GM18951 (cell line): ENCODE measurements around the gene GRIN2C.

Experiments used
- POLR2A ChIP-seq: IDR thresholded peaks from 4 replicates; pipeline ENCODE4 v1.6.1; 2011; ENCODE audit warnings: mild to moderate bottlenecking; ENCODE audit not compliant: insufficient read length, insufficient read depth; ENCODE audit errors: extremely low read depth
- in situ Hi-C: fragments of 300-500 bp; cut with MboI; formaldehyde crosslinking; loops from one replicate; pipeline ENCODE4 v1.12.0; 2022; ENCODE audit warnings: low sequenced_read_pairs, mixed read lengths, inconsistent platforms; ENCODE audit not compliant: unreplicated experiment

GRIN2C gene

DNA sequence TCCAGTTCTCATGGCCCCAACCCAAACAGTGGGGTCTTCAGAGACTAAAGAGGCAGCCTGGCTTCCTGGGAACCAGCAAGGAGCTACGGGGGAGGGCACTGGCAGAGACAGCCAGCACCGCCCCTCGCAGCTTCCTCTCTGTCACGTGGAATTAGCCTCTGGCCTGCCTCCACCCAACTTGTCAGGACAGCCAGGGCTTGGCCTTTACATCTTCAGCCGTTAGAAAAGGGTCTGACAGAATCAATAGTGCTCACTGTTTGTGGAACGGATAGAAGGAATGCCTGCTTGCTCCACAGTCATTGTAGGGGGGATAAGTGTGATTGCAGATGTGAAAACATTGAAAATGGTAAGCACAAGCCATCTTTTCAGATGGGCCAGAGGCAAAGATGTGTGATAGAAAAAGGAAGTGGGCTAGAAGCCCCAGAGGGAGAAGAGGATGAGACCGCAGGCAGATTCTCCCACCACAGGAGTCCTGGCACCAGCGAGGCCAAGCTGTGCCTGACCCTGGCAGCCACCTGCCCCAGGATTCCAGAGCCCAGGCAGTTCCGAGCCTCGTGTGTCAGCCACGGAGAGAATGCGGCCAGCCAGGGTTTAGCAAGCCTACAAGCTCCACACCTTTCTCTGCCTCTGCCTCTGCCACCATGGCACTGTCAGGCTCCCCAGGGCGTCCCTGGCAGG lies 18.6 kb downstream of the GRIN2C start:
- no peak for TF ChIP-seq POLR2A
- in situ Hi-C loops: no loop called here

DNA sequence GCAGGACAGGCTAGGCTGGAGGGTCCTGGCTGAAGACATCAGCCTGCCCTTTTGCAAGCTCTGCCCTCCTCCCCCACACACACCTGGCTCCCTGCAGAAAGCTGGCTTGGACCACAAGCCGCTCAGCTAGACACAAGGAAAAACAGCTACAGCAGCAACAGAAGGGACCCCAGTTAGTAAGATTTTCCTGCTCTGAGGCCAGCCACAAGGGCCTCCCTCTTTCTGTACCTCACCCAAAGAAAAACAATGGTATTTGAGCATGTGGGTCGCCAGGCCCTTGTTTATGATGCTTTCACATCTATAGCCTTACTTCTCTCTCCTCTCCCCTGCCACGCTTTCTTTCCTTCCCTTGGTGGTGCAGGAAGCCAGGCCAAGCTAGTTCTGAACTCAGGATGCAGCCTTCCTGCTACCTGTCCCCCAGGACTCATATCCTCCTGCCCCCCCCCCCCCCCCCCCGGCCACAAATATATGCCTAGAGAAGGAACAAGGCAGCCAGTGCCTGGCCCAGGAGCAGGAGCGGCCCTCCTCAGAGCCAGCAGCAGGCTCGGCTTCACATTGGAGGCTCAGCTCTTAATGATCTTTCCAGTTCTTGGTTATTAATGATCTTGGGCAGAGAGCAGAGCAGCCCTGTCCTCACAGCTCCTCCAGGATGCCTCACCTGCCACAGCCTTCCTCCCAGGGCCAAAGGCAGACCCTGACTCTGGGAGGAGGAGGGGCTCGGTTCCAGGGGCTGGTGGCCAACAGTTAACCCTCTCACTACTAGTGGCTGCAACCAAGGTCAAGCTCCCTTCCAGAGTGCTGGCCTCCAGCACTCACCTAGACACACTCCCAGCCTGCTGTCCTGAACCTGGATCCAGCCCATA lies 19.5 kb downstream of the GRIN2C start:
- in situ Hi-C loops: no loop called here
- TF ChIP-seq POLR2A: no peak

DNA sequence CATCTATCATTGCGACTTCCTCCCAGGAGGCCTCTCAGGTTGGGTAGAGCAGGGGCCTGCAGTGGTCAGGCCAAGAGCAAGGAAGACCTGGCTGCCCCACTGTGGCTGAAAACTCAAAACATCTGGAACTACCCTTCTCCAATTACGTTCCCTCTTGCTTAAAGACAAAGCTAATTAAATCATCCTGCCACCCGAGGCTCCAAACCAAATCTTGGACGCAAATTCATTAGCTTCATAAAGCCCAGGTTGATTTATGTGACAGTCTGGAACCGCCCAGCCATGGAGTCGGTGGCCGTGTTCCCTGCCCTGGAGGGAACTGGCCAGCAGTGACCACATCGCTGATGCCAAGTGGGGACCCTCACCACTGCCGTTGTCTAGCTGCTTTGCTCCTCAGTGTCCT lies 21.4 kb downstream of the GRIN2C start:
- TF ChIP-seq POLR2A: no peak
- in situ Hi-C loops: no loop called here

DNA sequence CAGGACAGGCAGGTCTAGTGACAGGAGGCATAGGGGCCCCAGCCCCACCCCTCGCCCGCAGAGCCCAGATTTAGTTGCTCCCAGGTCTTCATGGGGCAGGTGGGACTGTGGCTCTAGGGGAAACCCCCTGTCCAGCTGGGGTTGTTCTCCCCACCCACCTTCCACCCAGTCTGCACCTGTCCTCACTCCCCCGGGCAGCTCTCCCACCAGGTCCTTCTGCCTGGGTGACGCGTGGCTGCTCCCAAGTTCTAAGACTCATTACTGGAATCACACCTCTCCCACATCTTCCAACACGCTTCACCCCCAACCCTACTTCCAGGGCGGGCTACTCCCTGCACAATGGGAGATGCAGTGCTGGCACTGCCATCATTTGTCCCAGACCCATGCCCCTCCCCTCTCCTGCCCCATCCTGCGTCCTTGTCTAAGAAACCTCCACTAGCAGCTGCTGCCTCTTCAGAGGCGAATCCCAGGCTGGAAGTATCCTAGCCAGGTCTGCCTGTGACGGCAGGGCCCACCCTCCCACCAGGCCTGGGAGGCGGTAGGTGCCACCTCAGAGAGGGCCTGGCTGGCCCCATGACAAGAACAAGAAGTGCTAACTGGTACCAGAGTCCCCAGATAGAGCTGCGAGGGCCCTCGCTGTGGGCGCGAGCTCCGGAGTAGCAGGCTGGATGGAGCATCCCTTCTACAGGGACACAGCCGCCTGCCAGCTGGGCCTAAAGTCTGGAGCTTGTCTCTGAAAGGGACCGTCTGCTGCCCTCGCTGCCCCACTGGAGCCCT lies 22.8 kb downstream of the GRIN2C start:
- TF ChIP-seq POLR2A: no peak
- in situ Hi-C loops: no loop called here

DNA sequence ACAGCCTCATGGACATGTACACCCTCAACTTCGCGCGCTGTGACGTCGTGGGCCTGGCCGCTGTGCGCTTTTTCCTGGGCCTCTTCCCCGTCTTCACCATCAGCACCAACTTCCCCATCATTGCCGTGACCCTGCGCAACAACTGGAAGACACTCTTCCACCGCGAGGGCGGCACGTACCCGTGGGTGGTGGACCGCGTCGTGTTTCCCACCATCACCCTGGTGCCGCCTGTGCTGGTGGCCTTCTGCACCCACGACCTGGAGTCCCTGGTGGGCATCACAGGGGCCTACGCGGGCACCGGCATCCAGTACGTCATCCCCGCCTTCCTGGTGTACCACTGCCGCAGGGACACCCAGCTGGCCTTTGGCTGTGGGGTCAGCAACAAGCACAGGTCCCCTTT lies 23.5 kb downstream of the GRIN2C start:
- no peak for TF ChIP-seq POLR2A
- in situ Hi-C loops: no loop called here

DNA sequence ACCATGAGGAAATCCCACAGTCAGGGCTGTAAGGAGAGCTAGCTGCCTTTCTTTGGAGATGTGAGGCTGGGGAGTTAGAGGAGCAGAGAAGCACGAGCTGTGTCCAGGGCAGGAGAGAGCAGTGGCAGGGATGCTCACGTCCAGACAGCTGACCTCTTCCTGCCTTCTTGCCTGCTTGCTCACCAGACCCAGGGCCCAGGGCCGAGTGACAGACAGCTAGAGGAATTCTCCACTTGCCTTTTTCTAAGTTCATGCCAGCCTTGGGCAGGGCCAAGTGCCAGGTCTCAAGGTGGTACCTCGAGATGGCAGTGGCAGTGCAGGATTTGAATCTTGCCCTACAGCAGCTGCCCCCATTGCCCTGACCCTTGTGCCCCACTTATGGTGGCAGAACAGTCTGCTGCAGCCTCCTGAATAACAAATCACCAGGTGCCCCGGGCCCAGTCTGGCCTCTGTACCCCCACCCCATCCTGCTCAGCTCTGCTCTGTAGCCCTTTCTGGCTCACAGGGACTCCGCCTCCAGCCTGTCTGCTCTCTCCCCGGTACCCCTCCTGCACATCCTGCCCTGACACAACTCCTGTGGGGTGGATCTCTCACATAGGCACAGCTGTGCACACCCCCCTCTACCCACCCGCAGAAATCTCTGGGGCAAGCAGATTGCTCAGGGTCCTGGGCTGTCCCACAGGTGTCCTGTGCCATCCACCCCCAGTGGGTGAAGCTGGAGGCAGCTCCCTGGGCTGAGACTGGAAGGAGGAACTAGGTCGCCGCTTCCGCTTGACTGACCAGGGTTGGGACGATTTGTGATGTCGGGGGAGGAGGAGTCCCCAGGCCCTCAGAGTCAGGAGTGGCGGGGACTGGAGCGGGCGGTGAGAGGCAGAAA lies 25.9 kb downstream of the GRIN2C start:
- in situ Hi-C loops: no loop called here
- TF ChIP-seq POLR2A: no peak

DNA sequence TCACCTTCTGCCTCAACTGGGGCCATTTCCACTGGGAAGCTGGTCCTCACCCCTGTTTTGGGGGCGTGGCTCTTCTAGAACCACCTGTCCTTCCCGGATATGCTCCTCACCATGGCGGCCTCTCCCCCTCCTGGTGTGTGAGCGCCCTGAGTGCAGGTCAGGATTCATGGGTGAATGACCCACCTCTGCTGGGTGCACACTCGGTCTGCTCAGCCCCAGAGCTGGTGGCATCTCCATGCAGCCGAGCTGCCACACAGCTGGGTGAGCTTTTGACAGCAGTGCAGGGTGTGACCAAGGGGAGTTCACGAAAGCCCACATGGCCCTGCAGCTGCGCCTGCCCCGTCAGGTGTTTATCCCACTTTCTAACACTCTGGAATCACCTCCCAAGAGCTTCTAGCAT lies 27.3 kb downstream of the GRIN2C start:
- no peak for TF ChIP-seq POLR2A
- in situ Hi-C loops: no loop called here

DNA sequence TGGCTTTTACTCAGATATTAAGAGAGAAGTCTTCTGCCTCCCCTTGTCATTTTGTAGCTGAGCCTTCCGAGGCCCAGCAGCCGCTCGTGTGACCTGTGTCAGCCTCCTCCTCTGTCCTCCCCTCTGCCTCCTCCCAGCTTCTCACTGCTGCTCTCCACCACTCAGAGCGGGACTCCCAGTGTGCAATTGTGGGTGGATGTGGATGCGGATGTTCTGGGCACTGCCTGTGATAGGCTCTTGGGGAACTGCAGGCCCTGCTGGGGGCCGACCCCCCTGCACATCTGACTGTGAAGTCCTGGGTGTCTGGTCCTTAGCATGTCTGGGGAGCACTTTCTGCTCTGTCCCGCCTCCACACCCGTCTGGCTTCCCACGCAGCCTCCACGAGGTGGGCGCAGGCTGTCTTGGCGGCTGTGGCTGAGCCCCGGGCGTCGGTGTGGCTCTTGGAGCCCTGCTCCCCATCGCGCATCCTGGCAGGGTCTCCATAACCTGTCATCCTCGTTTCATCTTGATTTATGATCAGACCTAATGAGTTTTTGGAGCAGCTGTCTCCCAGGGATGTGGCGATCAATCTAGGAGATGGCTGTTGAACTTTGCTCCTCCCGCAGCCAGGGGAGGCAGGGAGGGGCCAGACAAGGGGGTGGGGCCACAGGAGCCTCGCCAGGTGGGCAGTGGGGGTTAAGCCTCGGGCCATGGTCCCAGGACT lies 28.1 kb downstream of the GRIN2C start:
- no peak for TF ChIP-seq POLR2A
- in situ Hi-C loops: no loop called here

DNA sequence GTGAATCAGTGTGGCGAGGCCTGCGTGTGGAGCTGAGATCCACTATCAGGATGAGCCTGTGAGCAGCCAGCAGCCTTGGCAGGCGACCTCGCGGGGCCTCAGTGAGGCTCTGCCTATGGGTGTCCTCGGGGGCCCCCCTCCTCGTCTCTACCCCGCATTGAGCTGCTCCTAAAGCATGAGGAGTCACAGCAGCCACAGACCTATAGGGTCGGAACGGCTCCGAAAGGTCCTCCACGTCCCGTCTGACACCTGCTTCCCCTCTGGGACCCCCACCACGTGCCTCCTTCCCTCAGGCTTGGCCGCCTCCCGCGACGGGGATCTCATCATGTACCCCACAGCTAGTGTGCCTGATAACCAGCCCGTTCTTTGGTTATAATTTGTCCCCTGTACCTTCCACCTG lies 28.8 kb downstream of the GRIN2C start:
- TF ChIP-seq POLR2A: no peak
- in situ Hi-C loops: no loop called here

DNA sequence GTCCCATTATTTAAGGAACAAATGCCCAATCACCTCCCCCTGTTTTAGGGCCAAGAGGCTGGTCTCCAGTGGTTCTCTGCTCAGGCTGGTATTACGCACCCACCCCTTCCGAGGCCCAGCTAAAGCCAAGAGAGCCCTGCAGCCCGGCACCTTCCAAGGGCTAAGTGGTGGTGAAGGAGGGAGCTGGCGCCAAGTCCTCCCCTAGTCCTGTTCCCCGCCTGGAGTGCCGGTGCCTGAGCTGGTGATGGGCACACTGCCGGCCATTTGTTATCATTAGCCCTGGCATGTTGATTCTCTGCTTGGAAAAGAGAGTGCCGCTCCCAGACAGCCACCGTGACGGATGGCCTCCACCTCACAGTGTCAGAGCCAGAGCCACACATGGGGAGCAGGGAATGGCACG lies 31.9 kb downstream of the GRIN2C start:
- in situ Hi-C loops: no loop called here
- no peak for TF ChIP-seq POLR2A

DNA sequence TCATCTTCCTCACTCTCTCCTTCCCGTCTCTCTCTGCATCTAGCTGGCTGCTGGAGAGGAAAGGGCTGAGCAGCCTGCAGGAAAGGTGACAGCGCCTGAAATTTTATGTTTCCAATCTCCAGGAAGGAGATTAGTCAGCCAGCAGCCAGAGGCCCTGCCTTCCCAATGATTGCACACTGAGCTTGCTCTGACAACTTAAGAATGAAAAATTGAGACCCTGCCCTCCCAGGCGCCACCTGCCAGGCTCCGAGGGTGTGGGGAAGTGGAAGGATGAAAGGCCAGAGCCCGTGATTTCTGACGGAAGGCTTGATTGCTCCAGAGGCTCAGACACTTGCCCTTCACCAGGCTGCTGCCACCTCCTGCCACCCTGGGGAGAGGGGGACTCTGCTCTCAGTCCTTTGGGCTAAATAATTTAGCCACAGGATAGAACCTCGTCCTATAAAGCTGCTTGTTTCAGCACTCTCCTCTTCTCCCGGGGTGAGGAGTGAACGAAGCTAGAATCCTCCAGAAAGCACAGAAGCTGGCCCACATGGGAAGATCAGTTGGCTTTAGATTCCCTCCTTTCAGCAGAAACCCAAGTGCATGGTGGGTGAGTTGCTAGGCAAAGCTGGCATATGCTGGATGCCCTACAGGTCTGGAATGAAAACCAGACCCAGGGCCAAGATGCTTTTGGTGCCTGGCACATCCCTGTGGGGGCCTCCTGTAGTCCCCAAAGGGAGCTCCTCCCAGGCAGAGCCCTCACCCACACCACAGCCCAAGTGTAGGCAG lies 33.5 kb downstream of the GRIN2C start:
- in situ Hi-C loops: no loop called here
- no peak for TF ChIP-seq POLR2A
